SK-N-SH treated with all-trans-retinoic acid at 6 μM for 48 hours (cell line): Measurements from ENCODE around the gene NMD3.
A peak's percentile ranks its signal among the peaks of the same experiment; 100 is the strongest.

Experiments
- ATAC-seq: fragments of 200-7000 bp; cut with Tn5 transposase; 3 replicates; pipeline ENCODE4 v1.9.1; 2020; ENCODE audit warnings: mild to moderate bottlenecking, moderate library complexity
- ARNTL ChIP-seq: fragments of 450-650 bp; formaldehyde crosslinking; IDR thresholded peaks from 2 replicates; pipeline ENCODE4 v1.5.0; 2020; ENCODE audit warnings: low read depth, mild to moderate bottlenecking, moderate library complexity, borderline replicate concordance
- BACH2 ChIP-seq: fragments of 250-450 bp; sonication (Bioruptor Pico); IDR thresholded peaks from 2 replicates; pipeline ENCODE4 v1.9.0; 2021; ENCODE audit warnings: mild to moderate bottlenecking, borderline replicate concordance
- CREB5 ChIP-seq: fragments of 250-450 bp; sonication (Bioruptor Pico); IDR thresholded peaks from 2 replicates; pipeline ENCODE4 v1.5.1; 2020; ENCODE audit warnings: low read depth, mild to moderate bottlenecking, moderate library complexity
- CSRNP3 ChIP-seq: fragments of 250-450 bp; sonication (Bioruptor Pico); IDR thresholded peaks from 2 replicates; pipeline ENCODE4 v1.5.1; 2021; ENCODE audit warnings: mild to moderate bottlenecking, moderate library complexity
- ESRRG ChIP-seq: fragments of 250-450 bp; sonication (Bioruptor Pico); IDR thresholded peaks from 2 replicates; pipeline ENCODE4 v1.6.1; 2021; ENCODE audit warnings: mild to moderate bottlenecking
- GLIS3 ChIP-seq: fragments of 250-450 bp; sonication (Bioruptor Pico); IDR thresholded peaks from 2 replicates; pipeline ENCODE4 v1.5.0; 2020; ENCODE audit warnings: mild to moderate bottlenecking, moderate library complexity
- ISL1 ChIP-seq: fragments of 250-450 bp; sonication (Bioruptor Pico); IDR thresholded peaks from 2 replicates; pipeline ENCODE4 v2.1.2; 2022; ENCODE audit warnings: mild to moderate bottlenecking, moderate library complexity
- OSR1 ChIP-seq: fragments of 250-450 bp; sonication (Bioruptor Pico); IDR thresholded peaks from 2 replicates; pipeline ENCODE4 v1.8.0; 2022; ENCODE audit warnings: moderate library complexity, mild to moderate bottlenecking, inconsistent platforms
- PATZ1 ChIP-seq: fragments of 250-450 bp; sonication (Bioruptor Pico); IDR thresholded peaks from 2 replicates; pipeline ENCODE4 v1.8.0; 2020; ENCODE audit warnings: mild to moderate bottlenecking, moderate library complexity, borderline replicate concordance
- POU6F1 ChIP-seq: fragments of 250-450 bp; sonication (Bioruptor Pico); IDR thresholded peaks from 2 replicates; pipeline ENCODE4 v1.8.0; 2021; ENCODE audit warnings: low read depth, mild to moderate bottlenecking, moderate library complexity, borderline replicate concordance
- PPARA ChIP-seq: fragments of 250-450 bp; sonication (Bioruptor Pico); IDR thresholded peaks from 2 replicates; pipeline ENCODE4 v1.5.0; 2020; ENCODE audit warnings: mild to moderate bottlenecking, borderline replicate concordance
- RARB ChIP-seq: fragments of 250-450 bp; sonication (Bioruptor Pico); IDR thresholded peaks from 2 replicates; pipeline ENCODE4 v1.8.0; 2021; ENCODE audit warnings: mild to moderate bottlenecking, moderate library complexity
- SNAI2 ChIP-seq: fragments of 250-450 bp; sonication (Bioruptor Pico); IDR thresholded peaks from 2 replicates; pipeline ENCODE4 v1.5.0; 2020; ENCODE audit warnings: mild to moderate bottlenecking, moderate library complexity
- TCF4 ChIP-seq: fragments of 250-450 bp; sonication (Bioruptor Pico); IDR thresholded peaks from 2 replicates; pipeline ENCODE4 v1.8.0; 2021; ENCODE audit warnings: mild to moderate bottlenecking, moderate library complexity, borderline replicate concordance
- TOX ChIP-seq: fragments of 250-450 bp; sonication (Bioruptor Pico); IDR thresholded peaks from 2 replicates; pipeline ENCODE4 v1.8.0; 2021; ENCODE audit warnings: mild to moderate bottlenecking, moderate library complexity, borderline replicate concordance
- TSHZ2 ChIP-seq: fragments of 250-450 bp; sonication (Bioruptor Pico); IDR thresholded peaks from 2 replicates; pipeline ENCODE4 v1.5.0; 2020; ENCODE audit warnings: mild to moderate bottlenecking, moderate library complexity
- ZC3H10 ChIP-seq: fragments of 250-450 bp; sonication (Bioruptor Pico); IDR thresholded peaks from 2 replicates; pipeline ENCODE4 v1.5.1; 2021; ENCODE audit warnings: mild to moderate bottlenecking, moderate library complexity
- ZFP3 ChIP-seq: fragments of 250-450 bp; sonication (Bioruptor Pico); IDR thresholded peaks from 2 replicates; pipeline ENCODE4 v1.5.0; 2020; ENCODE audit warnings: mild to moderate bottlenecking, moderate library complexity
- ZFP30 ChIP-seq: fragments of 450-650 bp; formaldehyde crosslinking; IDR thresholded peaks from 2 replicates; pipeline ENCODE4 v1.5.0; 2022; ENCODE audit warnings: mild to moderate bottlenecking, moderate library complexity
- ZNF565 ChIP-seq: fragments of 450-650 bp; formaldehyde crosslinking; conservative IDR thresholded peaks from 2 replicates; pipeline ENCODE4 v1.5.0; 2020; ENCODE audit warnings: low read depth, mild to moderate bottlenecking, moderate library complexity
- ZNF8 ChIP-seq: fragments of 450-650 bp; formaldehyde crosslinking; IDR thresholded peaks from 2 replicates; pipeline ENCODE4 v1.5.0; 2020; ENCODE audit warnings: mild to moderate bottlenecking, moderate library complexity

NMD3 gene

GRCh38 chr3:161217496-161217895 is 3.6 kb upstream of the NMD3 start (continued):
- TF ChIP-seq POU6F1 (CRISPR knock-in tag), result no peak
- TF ChIP-seq GLIS3 (CRISPR knock-in tag), result no peak
- no peak for TF ChIP-seq ARNTL (CRISPR knock-in tag)
- no peak for TF ChIP-seq ZC3H10 (CRISPR knock-in tag)
- no peak for TF ChIP-seq TOX (CRISPR knock-in tag)
- no peak for TF ChIP-seq BACH2
- TF ChIP-seq CSRNP3 (CRISPR knock-in tag), result no peak
- TF ChIP-seq RARB (CRISPR knock-in tag), result no peak
- TF ChIP-seq, all 23 proteins: peak for 0

GRCh38 chr3:161219495-161219894 is 1.6 kb upstream of the NMD3 start:
- ATAC-seq, result no peak
- TF ChIP-seq ZNF565 (CRISPR knock-in tag) (no peak), ZC3H10 (CRISPR knock-in tag) (no peak), TCF4 (CRISPR knock-in tag) (no peak), ZNF8 (CRISPR knock-in tag) (no peak), ZFP3 (CRISPR knock-in tag) (no peak), OSR1 (CRISPR knock-in tag) (no peak), CREB5 (CRISPR knock-in tag) (no peak), TSHZ2 (CRISPR knock-in tag) (no peak), SNAI2 (CRISPR knock-in tag) (no peak), GLIS3 (CRISPR knock-in tag) (no peak), ESRRG (no peak)

GRCh38 chr3:161221806-161222600 is 892 bp downstream of the NMD3 start:
- ATAC-seq, result peak; percentile 50
- TF ChIP-seq ARNTL (CRISPR knock-in tag) (no peak), RARB (CRISPR knock-in tag) (no peak), CSRNP3 (CRISPR knock-in tag) (no peak), ISL1 (CRISPR knock-in tag) (no peak), CREB5 (CRISPR knock-in tag) (no peak), POU6F1 (CRISPR knock-in tag) (no peak), ZFP30 (CRISPR knock-in tag) (no peak), PPARA (CRISPR knock-in tag) (no peak), OSR1 (CRISPR knock-in tag) (no peak), GLIS3 (CRISPR knock-in tag) (no peak), PATZ1 (CRISPR knock-in tag) (no peak), ZNF8 (CRISPR knock-in tag) (no peak), ESRRG (no peak), BACH2 (no peak), ZNF565 (CRISPR knock-in tag) (no peak), ZFP3 (CRISPR knock-in tag) (no peak)
